Left lung (tissue), 10 donors: ENCODE results near the gene PNPO. TPM values are rescaled to one million over a fixed set of nuclear protein-coding genes. Genes with fewer than 3 reads are reported as not detected.

ENCODE experiments used
- ATAC-seq: fragments of 200-7000 bp; cut with Tn5 transposase; one replicate; pipeline ENCODE4 v1.9.1; 2020; ENCODE audit warnings: moderate library complexity
- DNase-seq, 4 donors: peaks; one replicate each; pipeline ENCODE4 v3.0.0-alpha.2; 2013 to 2020
- H3K27ac ChIP-seq, 2 donors: fragments of 200-600 bp; sonication (generic) in 1 of 2; one replicate each; pipeline versions ENCODE4 v1.5.0 to v1.8.0; 2020 to 2021
- H3K27me3 ChIP-seq, 2 donors: fragments of 200-600 bp; sonication (generic) in 1 of 2; one replicate each; pipeline versions ENCODE4 v1.5.0 to v1.8.0; 2020 to 2021
- H3K36me3 ChIP-seq, 2 donors: fragments of 200-600 bp; sonication (generic) in 1 of 2; one replicate each; pipeline versions ENCODE4 v1.5.0 to v1.8.0; 2020 to 2021
- H3K4me1 ChIP-seq, 2 donors: fragments of 200-600 bp; one replicate each; pipeline ENCODE4 v1.8.0; 2021
- H3K4me3 ChIP-seq, 2 donors: fragments of 200-600 bp; sonication (generic) in 1 of 2; one replicate each; pipeline versions ENCODE4 v1.5.0 to v1.8.0; 2020 to 2021; ENCODE audit warnings: mild to moderate bottlenecking in 1 of 2
- H3K9me3 ChIP-seq, 2 donors: fragments of 200-600 bp; sonication (generic) in 1 of 2; one replicate each; pipeline versions ENCODE4 v1.5.0 to v1.8.0; 2020 to 2021
- intact Hi-C, 2 donors: fragments of 100-400 bp; cut with DNase I; formaldehyde crosslinking; loops; one replicate each; pipeline versions ENCODE4 v1.11.2 to v1.14.2; 2022
- polyA plus RNA-seq, 6 donors: library from polyadenylated mRNA; unstranded; fragments of 120-200 nt; gene quantifications; one replicate each; pipeline ENCODE4 v1.2.1, GENCODE V29; 2013; ENCODE audit not compliant: insufficient read length in 6 of 6
- total RNA-seq, 2 donors: library from RNA; stranded (reverse); fragmentation: NEBNext Ultra II Directional; extraction: Animal tissue kit (Norgen Biotek cat#: 25700); gene quantifications; one replicate each; pipeline ENCODE4 v1.2.1, GENCODE V29; 2021
- TF ChIP-seq, protein P1 (sequence below), 2 donors: fragments of 200-600 bp; sonication (generic) in 1 of 2; IDR thresholded peaks; one replicate each; pipeline versions ENCODE4 v1.5.0 to v1.8.0; 2021; ENCODE audit warnings: antibody characterized with exemption in 2 of 2
- donor health status: DM: no; HTN: yes; CAD: no.
- donor health status: DM: no; HTN: no; CAD: no.

The PNPO gene
- total and polyA plus RNA-seq, 8 donors: 10.7 to 40.0 (median 13.0) TPM

DNA sequence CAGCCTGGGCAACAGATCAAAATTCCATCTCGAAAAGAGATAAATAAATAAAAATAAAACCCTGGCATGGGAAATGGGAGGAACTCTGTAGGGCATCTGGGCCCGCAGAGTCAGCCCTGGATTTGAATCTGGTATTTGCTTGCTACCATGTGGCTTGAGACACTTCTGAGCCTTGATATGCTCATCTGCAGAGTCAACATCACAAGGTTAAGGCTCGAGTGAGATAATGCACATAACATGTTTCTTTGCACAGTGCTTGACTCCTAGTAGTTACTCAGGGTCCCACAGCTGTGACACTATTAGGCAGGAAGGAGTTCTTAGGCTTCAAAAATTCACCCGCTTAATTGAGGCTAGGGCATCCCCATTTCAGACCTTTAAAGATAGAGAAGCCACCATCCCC, 50.8 kb downstream of the PNPO start:
- Histone ChIP-seq H3K9me3 (no peaks in the 10 kb centered on the region), H3K4me1 (no peaks in the 10 kb centered on the region), H3K4me3 (no peak overlapping the region), H3K27ac (no peak overlapping the region), H3K36me3 (no peaks in the 10 kb centered on the region), H3K27me3 (peaks cover 0 to 24% of the 10 kb centered on the region in 2 donors)
- ATAC-seq: no peak
- no peak for DNase-seq
- TF ChIP-seq, protein P1, sequence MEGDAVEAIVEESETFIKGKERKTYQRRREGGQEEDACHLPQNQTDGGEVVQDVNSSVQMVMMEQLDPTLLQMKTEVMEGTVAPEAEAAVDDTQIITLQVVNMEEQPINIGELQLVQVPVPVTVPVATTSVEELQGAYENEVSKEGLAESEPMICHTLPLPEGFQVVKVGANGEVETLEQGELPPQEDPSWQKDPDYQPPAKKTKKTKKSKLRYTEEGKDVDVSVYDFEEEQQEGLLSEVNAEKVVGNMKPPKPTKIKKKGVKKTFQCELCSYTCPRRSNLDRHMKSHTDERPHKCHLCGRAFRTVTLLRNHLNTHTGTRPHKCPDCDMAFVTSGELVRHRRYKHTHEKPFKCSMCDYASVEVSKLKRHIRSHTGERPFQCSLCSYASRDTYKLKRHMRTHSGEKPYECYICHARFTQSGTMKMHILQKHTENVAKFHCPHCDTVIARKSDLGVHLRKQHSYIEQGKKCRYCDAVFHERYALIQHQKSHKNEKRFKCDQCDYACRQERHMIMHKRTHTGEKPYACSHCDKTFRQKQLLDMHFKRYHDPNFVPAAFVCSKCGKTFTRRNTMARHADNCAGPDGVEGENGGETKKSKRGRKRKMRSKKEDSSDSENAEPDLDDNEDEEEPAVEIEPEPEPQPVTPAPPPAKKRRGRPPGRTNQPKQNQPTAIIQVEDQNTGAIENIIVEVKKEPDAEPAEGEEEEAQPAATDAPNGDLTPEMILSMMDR (IDR thresholded peaks at IDR 0.05): no peak
- intact Hi-C loops: no loop called here

- peaks cover 0 to 32% of the 10 kb centered on the region in 2 donors for H3K27me3 ChIP-seq
- ATAC-seq: no peak
- no peak for DNase-seq
- no peak overlapping the region for H3K4me3 ChIP-seq
- H3K27ac ChIP-seq: no peak overlapping the region
- no peaks in the 10 kb centered on the region for H3K9me3 ChIP-seq
- no peaks in the 10 kb centered on the region for H3K36me3 ChIP-seq
- TF ChIP-seq, protein P1 (IDR thresholded peaks at IDR 0.05): no peak
- no peaks in the 10 kb centered on the region for H3K4me1 ChIP-seq
- intact Hi-C loops: no loop called here
Measured at GRCh38 chr17:47993031-47993564, 51.7 kb downstream of the PNPO start.

- H3K27me3 ChIP-seq: peaks cover 0 to 38% of the 10 kb centered on the region in 2 donors
- no peaks in the 10 kb centered on the region for H3K36me3 ChIP-seq
- ATAC-seq (no peak), DNase-seq (no peak)
- intact Hi-C loops: no loop called here
- TF ChIP-seq, protein P1 (IDR thresholded peaks at IDR 0.05): no peak
- H3K4me1 ChIP-seq: no peaks in the 10 kb centered on the region
- no peak overlapping the region for H3K27ac ChIP-seq
- no peak overlapping the region for H3K4me3 ChIP-seq
- no peaks in the 10 kb centered on the region for H3K9me3 ChIP-seq
Measured at GRCh38 chr17:47993964-47994363, 52.6 kb downstream of the PNPO start.

DNA sequence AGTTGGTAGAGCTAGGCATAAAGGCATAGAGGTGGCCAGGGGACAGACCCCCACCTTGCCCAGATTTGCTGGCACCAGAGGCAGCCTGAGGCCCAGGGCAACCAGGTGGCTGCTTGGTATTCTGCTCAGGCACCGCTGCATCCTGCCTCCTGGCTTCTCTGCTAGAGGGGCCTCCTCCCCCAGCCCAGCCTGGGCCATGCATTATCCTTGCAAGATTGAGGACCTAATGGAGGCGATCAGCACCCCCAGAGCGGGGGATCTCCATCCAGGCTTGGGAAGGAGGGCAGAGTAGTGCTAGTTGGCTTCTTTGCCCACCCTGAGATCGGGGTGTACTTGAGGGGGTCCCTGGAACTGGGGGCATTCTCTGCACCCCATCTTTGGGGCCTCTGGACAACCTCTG, 53.4 kb downstream of the PNPO start:
- peaks cover 0 to 38% of the 10 kb centered on the region in 2 donors for H3K27me3 ChIP-seq
- no peaks in the 10 kb centered on the region for H3K9me3 ChIP-seq
- H3K4me1 ChIP-seq: no peaks in the 10 kb centered on the region
- H3K4me3 ChIP-seq: no peak overlapping the region
- no peak overlapping the region for H3K27ac ChIP-seq
- no peak for ATAC-seq
- intact Hi-C loops: no loop called here
- TF ChIP-seq, protein P1 (IDR thresholded peaks at IDR 0.05): no peak
- H3K36me3 ChIP-seq: no peaks in the 10 kb centered on the region
- DNase-seq: no peak

DNA sequence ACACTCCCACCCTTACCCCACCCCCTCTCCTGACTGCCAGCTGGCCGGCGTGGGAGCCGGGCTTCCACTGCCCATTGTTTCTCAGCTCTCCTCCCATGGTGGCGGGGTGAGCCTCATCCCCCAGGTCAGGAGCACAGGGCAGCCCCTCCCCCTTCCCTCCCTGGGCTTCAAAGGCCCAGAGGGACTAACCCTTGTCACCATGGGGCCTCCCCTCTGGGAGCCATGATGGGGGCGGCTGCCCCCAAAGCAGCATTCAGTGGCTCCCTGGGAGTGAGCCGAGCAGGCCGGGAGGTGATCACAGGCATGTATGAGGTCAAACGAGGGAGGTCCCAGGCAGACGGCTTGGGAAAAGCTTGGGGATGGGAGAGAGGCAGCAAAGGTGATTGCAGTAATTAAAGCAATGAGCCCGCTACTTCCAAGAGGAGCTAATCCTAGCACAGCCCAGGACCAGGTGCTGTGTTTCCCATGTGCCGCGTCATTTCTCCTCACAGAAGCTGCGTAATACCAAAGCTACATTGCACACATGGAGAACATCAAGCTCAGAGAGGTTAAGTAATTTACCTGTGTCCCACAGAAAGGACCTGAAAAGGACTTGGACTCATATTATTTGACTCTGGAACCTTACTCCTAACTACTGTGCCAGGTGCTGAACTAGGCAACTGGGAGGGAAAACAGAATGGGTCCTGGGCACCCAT, 54.0 kb downstream of the PNPO start:
- no peak overlapping the region for H3K4me3 ChIP-seq
- peaks cover 0 to under 1% of the 10 kb centered on the region in 2 donors for H3K4me1 ChIP-seq
- intact Hi-C loops: no loop called here
- H3K27ac ChIP-seq: no peak overlapping the region
- no peaks in the 10 kb centered on the region for H3K36me3 ChIP-seq
- no peaks in the 10 kb centered on the region for H3K9me3 ChIP-seq
- TF ChIP-seq, protein P1 (IDR thresholded peaks at IDR 0.05): no peak
- no peak for ATAC-seq
- H3K27me3 ChIP-seq: peaks cover 0 to 32% of the 10 kb centered on the region in 2 donors
- DNase-seq: no peak
